CD4-positive, alpha-beta T cell treated with Interleukin-15 for 4 hours (primary cell): ENCODE measurements around the gene FAM98C.

Experiments
- DNase-seq: peaks from one replicate; pipeline ENCODE4 v3.0.0-alpha.2; 2020; ENCODE audit warnings: low spot score

Gene FAM98C

GRCh38 chr19:38378866-38379265, 24.0 kb upstream of the FAM98C start:
- no peak for DNase-seq

DNA sequence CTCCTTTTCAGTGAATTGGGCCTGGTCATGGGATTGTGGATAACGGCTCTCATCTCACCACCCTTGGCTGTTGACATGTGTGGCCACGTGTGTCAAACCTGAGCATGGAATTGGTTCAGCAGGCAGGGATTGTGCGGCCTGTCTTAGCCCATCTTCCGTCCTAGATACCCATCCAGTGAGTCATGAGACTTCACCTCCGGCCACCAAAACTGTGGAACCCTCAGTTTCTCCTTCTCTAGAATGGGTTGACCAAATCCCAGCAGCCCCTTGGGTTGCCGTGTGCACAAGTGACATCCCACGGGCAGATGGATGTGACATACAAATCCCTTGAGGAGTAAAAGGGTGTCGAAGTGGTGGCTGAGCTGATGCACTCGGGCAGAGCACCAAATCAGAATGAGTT, 21.8 kb upstream of the FAM98C start:
- DNase-seq = no peak

GRCh38 chr19:38383184-38383583, 19.7 kb upstream of the FAM98C start:
- no peak for DNase-seq

DNA sequence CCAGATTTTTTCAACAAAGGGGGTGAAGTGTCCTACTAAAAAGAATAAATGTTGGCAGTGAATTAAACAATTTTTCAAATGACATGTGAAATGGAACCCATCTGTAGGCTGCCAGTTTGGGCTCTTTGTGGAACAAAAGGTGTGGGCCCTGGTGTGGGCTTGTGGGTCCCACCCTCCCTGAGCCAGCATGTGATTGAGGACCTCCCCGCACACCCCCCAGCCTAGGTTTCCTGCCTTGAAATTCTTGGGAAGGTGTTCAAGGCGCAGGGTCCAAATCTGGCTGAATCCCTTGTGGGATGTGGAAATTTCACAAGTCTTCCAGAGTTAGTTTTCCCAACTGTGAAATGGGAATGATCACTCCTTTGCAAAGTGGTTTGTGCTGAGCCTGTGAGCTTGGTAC, 19.1 kb upstream of the FAM98C start:
- no peak for DNase-seq

- no peak for DNase-seq
These were observed 18.5 kb upstream of the FAM98C start for GRCh38 chr19:38384209-38385027.

GRCh38 chr19:38385057-38385803, 17.7 kb upstream of the FAM98C start:
- DNase-seq = no peak

DNA sequence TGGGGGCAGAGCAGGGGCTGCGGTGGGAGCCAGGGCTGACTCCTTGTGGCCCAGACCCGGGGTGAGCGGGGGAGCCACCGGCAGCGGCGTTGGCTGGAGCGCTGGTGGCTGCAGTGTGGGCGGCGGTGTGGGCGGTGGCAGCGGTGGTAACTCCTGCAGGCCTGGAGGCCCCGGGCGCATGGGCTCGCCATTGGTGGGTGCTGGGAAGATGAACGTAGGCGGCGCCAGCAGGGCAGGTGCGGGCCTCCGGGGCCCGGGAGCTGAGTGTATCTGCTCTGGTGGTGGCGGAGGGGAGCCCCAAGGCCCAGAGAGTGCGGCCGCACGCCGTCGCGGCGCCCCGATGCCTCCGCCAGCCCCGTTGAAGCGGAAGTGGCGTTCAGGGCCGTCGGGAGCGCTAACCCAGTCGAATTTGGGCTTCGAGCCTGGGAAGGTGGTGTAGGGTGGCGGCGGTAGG, 17.1 kb upstream of the FAM98C start:
- DNase-seq = no peak

- DNase-seq = no peak
These were observed 16.5 kb upstream of the FAM98C start for GRCh38 chr19:38386300-38386970.

- no peak for DNase-seq
These were observed 15.8 kb upstream of the FAM98C start for GRCh38 chr19:38386971-38387549.

DNA sequence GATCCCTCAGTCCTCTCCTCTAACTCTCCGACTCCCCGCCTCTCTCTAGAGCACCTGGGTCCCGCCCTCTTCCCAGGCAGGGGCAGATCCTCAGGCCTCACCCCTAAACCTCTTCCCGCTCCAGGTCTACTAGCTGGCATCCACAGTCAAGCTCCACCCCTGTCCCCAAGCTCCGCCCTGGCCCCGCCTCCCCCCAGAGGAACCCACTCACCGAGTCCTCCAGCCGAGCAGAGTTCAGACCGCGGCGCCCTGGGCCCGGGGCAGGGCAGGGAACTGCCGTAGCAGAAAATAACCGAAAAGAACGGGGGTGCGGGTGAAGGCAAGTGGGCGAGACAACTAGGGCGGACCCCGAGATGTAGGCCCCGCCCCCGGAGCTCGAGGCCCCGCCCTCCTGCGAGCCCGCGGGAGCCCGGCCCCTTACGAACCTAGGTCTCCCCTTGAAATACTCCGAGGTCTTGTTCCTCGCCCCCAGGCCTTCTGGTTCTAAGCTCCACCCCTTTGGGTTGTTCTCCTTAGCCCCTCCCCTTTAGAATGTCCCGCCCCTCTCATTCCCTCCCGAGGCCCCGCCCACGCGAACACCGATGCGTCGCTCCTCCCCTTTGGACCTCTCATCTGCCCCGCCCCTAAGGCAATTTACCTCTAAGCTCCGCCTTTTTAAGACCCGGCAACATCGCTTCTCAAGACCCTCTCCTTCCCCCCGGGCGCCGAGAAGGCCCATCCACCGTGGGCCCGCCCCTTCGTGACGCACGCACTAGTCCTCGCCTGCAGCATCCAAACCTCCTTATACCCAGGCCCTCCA, 15.1 kb upstream of the FAM98C start, which contains the start of gene GGN:
TSS of gene GGN (minus strand) at position 485 of the 799 bp plus-strand sequence. CDS start 773 bp downstream, outside the sequence.
- peak; percentile 80 for DNase-seq

- DNase-seq = no peak
These were observed 14.4 kb upstream of the FAM98C start, which contains the start of gene SPRED3 for GRCh38 chr19:38388349-38389100. Gene SPRED3, plus strand, starts transcription at chr19:38388697. Its CDS starts 1,606 bp downstream, at chr19:38390303.

DNA sequence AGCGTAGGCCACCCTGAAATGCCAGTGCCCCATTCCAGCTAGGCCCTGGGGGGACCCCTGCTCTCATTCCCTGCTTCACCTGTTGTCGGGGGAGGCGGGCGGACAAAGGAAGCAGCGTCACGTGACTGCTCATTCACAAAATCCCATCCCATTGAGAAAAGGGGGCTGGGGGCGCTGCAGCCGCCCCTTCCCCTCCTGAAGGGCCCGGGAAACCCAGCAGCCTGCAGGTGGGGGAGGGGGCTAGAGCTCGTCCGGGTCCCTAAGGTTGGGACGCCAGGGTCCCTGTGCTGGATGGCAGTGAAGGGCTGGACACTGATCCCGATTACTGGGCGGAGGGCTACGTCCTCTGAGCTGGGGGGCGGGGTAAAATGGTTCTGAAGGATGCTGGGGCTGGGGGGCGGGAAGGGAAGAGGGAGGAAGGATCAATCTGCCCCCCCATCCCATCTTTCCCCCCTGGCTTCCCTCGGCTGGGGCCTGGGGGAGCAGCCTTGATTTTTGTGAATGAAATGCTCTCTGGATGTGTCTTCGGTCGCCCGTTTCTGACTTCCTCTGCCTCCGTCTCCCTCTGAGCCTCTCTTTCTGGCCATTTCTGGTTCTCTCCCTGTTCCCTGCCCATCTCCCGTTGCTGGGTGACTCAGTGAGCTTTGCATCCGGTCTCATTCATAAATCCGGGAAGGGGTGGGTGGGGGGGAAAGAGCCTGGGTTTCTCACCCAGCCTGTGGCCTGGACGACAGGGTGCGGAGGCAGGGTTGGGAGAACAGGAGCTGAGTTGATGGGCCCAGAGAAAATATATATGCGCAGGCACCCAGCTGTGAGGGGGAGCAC, 13.6 kb upstream of the FAM98C start:
- DNase-seq = no peak

DNA sequence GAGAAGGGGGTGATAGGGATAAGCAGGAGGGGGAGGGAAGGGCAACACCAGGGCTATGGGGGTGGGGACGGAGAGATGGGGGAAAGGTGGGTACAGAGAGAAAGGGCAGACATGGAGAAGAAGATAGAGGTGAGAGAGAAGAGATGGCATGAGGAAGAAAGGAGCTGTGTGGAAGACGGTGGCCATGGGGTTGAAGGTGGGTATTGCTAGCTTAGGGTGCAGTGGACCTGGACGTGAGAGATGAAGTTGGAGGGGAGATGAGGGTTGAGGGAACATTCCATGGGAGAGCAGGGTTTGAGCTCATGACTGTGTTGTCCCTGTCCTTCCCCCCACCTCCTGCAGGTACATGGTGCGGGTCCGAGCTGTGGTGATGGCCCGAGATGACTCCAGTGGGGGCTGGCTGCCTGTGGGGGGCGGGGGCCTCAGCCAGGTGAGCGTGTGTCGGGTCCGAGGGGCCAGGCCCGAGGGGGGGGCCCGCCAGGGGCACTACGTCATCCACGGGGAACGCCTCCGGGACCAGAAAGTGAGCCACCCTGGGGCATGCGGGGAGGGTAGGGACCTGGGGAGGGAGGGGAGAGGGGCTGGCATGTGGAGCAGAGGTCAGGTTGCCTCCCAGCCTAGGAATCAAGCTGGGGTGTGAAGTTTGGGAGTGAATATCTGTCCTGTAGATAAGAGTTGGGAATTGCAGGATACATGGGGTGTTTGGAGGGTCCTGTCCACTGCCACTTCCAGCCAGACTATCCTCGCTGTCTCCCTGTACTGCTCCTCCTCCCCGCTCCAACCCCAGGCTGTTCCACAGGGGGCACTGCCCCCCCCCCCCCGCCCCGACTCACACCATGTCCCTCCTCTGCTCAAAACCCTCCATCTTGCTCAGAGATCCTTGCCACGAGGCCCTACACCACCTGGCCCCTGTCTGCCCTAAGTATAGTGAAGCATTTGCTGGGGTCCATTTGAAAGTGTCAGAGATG, 12.7 kb upstream of the FAM98C start:
- no peak for DNase-seq

GRCh38 chr19:38391911-38392464, 10.9 kb upstream of the FAM98C start:
- DNase-seq = no peak

DNA sequence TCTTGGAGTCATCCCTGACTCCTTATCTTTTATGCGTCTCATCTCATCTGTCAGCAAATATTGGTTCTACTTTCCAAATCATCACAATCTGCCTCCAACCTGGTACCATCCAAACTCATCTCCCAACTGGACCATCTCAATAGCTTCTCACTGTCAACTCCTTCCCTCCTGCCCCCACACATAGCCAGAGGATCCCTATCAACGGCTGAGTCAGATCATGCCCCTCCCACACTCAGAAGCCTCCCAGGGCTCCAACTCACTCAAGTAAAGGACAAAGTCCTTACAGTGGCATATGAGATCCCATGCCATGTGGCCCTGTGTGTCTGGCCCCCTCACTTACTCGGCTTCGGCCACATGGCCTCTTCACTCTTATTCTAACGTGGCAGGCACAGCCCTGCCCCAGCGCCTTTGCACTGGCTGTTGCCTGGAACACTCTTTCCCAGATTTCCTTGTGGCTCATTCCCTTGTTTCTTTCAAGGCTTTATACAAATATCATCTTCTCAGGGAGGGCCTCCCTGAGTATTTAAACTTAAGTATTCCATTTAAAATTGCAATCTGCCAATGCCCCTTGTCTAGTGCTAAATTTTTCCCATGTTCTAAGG, 10.1 kb upstream of the FAM98C start:
- DNase-seq = no peak

DNA sequence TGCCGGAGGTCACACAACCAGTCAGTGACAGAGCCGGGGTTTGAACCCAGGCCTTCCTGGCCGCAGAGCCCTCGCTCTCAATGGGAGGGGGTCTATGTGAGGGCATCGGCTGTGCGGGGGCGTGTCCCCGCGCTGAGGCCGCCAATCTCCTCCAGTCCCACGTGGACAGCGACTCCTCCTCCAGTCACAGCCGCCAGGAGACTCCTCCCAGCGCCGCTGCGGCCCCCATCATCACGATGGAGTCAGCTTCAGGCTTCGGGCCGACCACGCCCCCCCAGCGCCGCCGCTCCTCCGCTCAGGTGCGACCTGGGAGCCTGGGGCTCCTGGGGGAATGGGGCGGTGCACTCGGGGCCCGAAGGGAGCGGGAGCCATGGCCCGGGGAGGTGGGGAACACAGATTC, 8.4 kb upstream of the FAM98C start:
- DNase-seq = peak; percentile 66

GRCh38 chr19:38395381-38396114, 7.3 kb upstream of the FAM98C start:
- peak; percentile 35 for DNase-seq
